ENCODE results near the gene PLCG1.

The PLCG1 gene

GRCh38 chr20:41169791-41170351 is 32.5 kb downstream of the PLCG1 start:
- Histone ChIP-seq H4K20me1 (ENCODE audit: control insufficient read depth, insufficient read depth, low read depth, low read length) (no peaks in the 10 kb centered on the region), H3K4me2 (ENCODE audit: low read length) (no peak overlapping the region), H3F3A (ENCODE audit: control insufficient read depth, insufficient read depth) (no peaks in the 10 kb centered on the region), H3K79me2 (ENCODE audit: control insufficient read depth, low read length) (no peaks in the 10 kb centered on the region), H3K4me3 (ENCODE audit: low read length) (no peak overlapping the region), H3K9me2 (replicated peaks; ENCODE audit: control insufficient read depth, low read length) (no peaks in the 10 kb centered on the region), H3K36me3 (ENCODE audit: control insufficient read depth, low read length) (peaks cover 77% of the 10 kb centered on the region), H3K9me3 (ENCODE audit: control insufficient read depth, insufficient read depth, low read length) (no peaks in the 10 kb centered on the region), H3K4me1 (ENCODE audit: control insufficient read depth, low read length) (no peaks in the 10 kb centered on the region), H3K27me3 (ENCODE audit: control insufficient read depth, low read length) (no peaks in the 10 kb centered on the region), H3K27ac (ENCODE audit: low read depth, low read length) (no peak overlapping the region)
- TF ChIP-seq CTCF (IDR thresholded peaks at IDR 0.05; ENCODE audit: low read depth, low read length, poor library complexity, severe bottlenecking) (no peak), EZH2phosphoT487 (IDR thresholded peaks at IDR 0.05; ENCODE audit: borderline replicate concordance, low read length) (no peak)

- H3K4me3 ChIP-seq (ENCODE audit: low read length), result no peak overlapping the region
- no peaks in the 10 kb centered on the region for H3K9me3 ChIP-seq (ENCODE audit: control insufficient read depth, insufficient read depth, low read length)
- H3K4me1 ChIP-seq (ENCODE audit: control insufficient read depth, low read length), result no peaks in the 10 kb centered on the region
- no peaks in the 10 kb centered on the region for H3K9me2 ChIP-seq (replicated peaks; ENCODE audit: control insufficient read depth, low read length)
- no peaks in the 10 kb centered on the region for H3K79me2 ChIP-seq (ENCODE audit: control insufficient read depth, low read length)
- H3K27ac ChIP-seq (ENCODE audit: low read depth, low read length), result no peak overlapping the region
- no peak for TF ChIP-seq EZH2phosphoT487 (IDR thresholded peaks at IDR 0.05; ENCODE audit: borderline replicate concordance, low read length)
- no peak for TF ChIP-seq CTCF (IDR thresholded peaks at IDR 0.05; ENCODE audit: low read depth, low read length, poor library complexity, severe bottlenecking)
- H3F3A ChIP-seq (ENCODE audit: control insufficient read depth, insufficient read depth), result no peaks in the 10 kb centered on the region
- H3K27me3 ChIP-seq (ENCODE audit: control insufficient read depth, low read length), result no peaks in the 10 kb centered on the region
- H3K4me2 ChIP-seq (ENCODE audit: low read length), result no peak overlapping the region
- no peaks in the 10 kb centered on the region for H4K20me1 ChIP-seq (ENCODE audit: control insufficient read depth, insufficient read depth, low read depth, low read length)
- H3K36me3 ChIP-seq (ENCODE audit: control insufficient read depth, low read length), result peaks cover 74% of the 10 kb centered on the region
These were observed 33.2 kb downstream of the PLCG1 start for GRCh38 chr20:41170386-41171105.

GRCh38 chr20:41171736-41172295 is 34.5 kb downstream of the PLCG1 start:
- H4K20me1 ChIP-seq (ENCODE audit: control insufficient read depth, insufficient read depth, low read depth, low read length), result no peaks in the 10 kb centered on the region
- peaks cover 67% of the 10 kb centered on the region for H3K36me3 ChIP-seq (ENCODE audit: control insufficient read depth, low read length)
- H3K9me2 ChIP-seq (replicated peaks; ENCODE audit: control insufficient read depth, low read length), result no peaks in the 10 kb centered on the region
- no peaks in the 10 kb centered on the region for H3F3A ChIP-seq (ENCODE audit: control insufficient read depth, insufficient read depth)
- no peak overlapping the region for H3K4me2 ChIP-seq (ENCODE audit: low read length)
- no peaks in the 10 kb centered on the region for H3K9me3 ChIP-seq (ENCODE audit: control insufficient read depth, insufficient read depth, low read length)
- H3K4me1 ChIP-seq (ENCODE audit: control insufficient read depth, low read length), result no peaks in the 10 kb centered on the region
- H3K27ac ChIP-seq (ENCODE audit: low read depth, low read length), result no peak overlapping the region
- H3K27me3 ChIP-seq (ENCODE audit: control insufficient read depth, low read length), result no peaks in the 10 kb centered on the region
- no peak overlapping the region for H3K4me3 ChIP-seq (ENCODE audit: low read length)
- no peak for TF ChIP-seq CTCF (IDR thresholded peaks at IDR 0.05; ENCODE audit: low read depth, low read length, poor library complexity, severe bottlenecking)
- no peak for TF ChIP-seq EZH2phosphoT487 (IDR thresholded peaks at IDR 0.05; ENCODE audit: borderline replicate concordance, low read length)
- H3K79me2 ChIP-seq (ENCODE audit: control insufficient read depth, low read length), result no peaks in the 10 kb centered on the region

All from DOHH2 (cell line).